ENCODE measurements around the gene POLR3GL. TPM values are rescaled to one million over a fixed set of nuclear protein-coding genes. Genes with fewer than 3 reads are reported as not detected.

Gene POLR3GL
- total RNA-seq, 1 experiment from 2014 or later: 9.9 TPM

GRCh38 chr1:145978854-145979745 is 14.6 kb downstream of the POLR3GL start:
- peaks cover 9% of the 10 kb centered on the region for H3K4me1 Mint-ChIP-seq (ENCODE audit: low read depth, unreplicated experiment)
- TSS peak; percentile 99 for BruUV-seq (replicated peaks)
- TF ChIP-seq CTCF (IDR thresholded peaks at IDR 0.05; ENCODE audit: unreplicated experiment): no peak
- peak; percentile 87 for DNase-seq
- no peaks in the 10 kb centered on the region for H3K27me3 Mint-ChIP-seq (ENCODE audit: unreplicated experiment)
- intact Hi-C loops (cut with micrococcal nuclease; ENCODE audit: unreplicated experiment): loop anchor here (1.0 kb wide), 1 partner anchor 28 kb away; no protein-coding TSS in a partner anchor
- H3K36me3 Mint-ChIP-seq (ENCODE audit: insufficient read depth, unreplicated experiment): peaks cover 9% of the 10 kb centered on the region
- H3K4me3 Mint-ChIP-seq (ENCODE audit: low read depth, unreplicated experiment): no peak overlapping the region
- CTCF ChIA-PET: interaction anchor here (0.5 to 4.6 kb wide), 18 partner anchors 9 to 120 kb away, joined by 3 to 32 read pairs (median 4); partner anchors contain the start of genes ANKRD34A, LIX1L, PIAS3 and POLR3GL
- H3K9me3 Mint-ChIP-seq (ENCODE audit: low read depth, unreplicated experiment): no peaks in the 10 kb centered on the region
- H3K27ac Mint-ChIP-seq (ENCODE audit: unreplicated experiment): no peak overlapping the region

- H3K4me3 Mint-ChIP-seq (ENCODE audit: low read depth, unreplicated experiment): no peak overlapping the region
- no peak overlapping the region for H3K27ac Mint-ChIP-seq (ENCODE audit: unreplicated experiment)
- peaks cover 9% of the 10 kb centered on the region for H3K4me1 Mint-ChIP-seq (ENCODE audit: low read depth, unreplicated experiment)
- CTCF ChIA-PET: interaction anchor here (0.6 to 4.6 kb wide), 18 partner anchors 8 to 120 kb away, joined by 3 to 32 read pairs (median 4); partner anchors contain the start of genes ANKRD34A, PIAS3, POLR3GL and RBM8A
- DNase-seq: no peak
- no peaks in the 10 kb centered on the region for H3K27me3 Mint-ChIP-seq (ENCODE audit: unreplicated experiment)
- no peaks in the 10 kb centered on the region for H3K9me3 Mint-ChIP-seq (ENCODE audit: low read depth, unreplicated experiment)
- H3K36me3 Mint-ChIP-seq (ENCODE audit: insufficient read depth, unreplicated experiment): peaks cover 9% of the 10 kb centered on the region
- TF ChIP-seq CTCF (IDR thresholded peaks at IDR 0.05; ENCODE audit: unreplicated experiment): no peak
- BruUV-seq (replicated peaks): TSS peak; percentile 85
- intact Hi-C loops (cut with micrococcal nuclease; ENCODE audit: unreplicated experiment): no loop called here
Measured at GRCh38 chr1:145979746-145980456, 15.4 kb downstream of the POLR3GL start.

DNA sequence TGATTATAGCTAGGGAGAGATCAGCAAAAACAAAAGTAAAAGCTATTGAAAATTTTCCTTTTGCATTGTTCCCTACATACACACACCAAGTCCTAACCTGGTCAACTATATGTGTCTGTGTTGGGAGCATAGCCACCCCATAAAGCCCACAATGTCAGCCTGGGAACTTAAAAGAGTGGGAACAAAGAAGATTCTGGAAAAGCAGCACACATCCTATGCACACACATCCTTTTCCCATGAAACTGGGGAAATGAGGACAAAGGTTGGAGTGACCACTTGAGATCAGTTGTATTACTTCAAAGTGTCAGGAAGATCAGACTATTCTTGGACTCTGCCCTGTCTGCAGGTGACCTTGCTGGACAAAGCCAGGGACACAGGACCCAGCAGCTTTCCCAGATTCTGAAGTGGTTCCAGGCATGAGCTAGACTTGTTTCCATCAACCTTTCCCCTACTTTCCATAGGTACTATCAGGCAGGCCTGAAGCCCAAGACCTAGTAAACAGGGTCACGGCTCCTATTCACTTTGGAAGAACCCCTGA is 16.0 kb downstream of the POLR3GL start:
- Mint-ChIP-seq H3K4me3 (ENCODE audit: low read depth, unreplicated experiment) (no peak overlapping the region), H3K9me3 (ENCODE audit: low read depth, unreplicated experiment) (no peaks in the 10 kb centered on the region), H3K36me3 (ENCODE audit: insufficient read depth, unreplicated experiment) (peaks cover 9% of the 10 kb centered on the region), H3K4me1 (ENCODE audit: low read depth, unreplicated experiment) (peaks cover 16% of the 10 kb centered on the region), H3K27ac (ENCODE audit: unreplicated experiment) (no peak overlapping the region), H3K27me3 (ENCODE audit: unreplicated experiment) (no peaks in the 10 kb centered on the region)
- intact Hi-C loops (cut with micrococcal nuclease; ENCODE audit: unreplicated experiment): no loop called here
- CTCF ChIA-PET: interaction anchor here (0.6 to 4.6 kb wide), 5 partner anchors 21 to 56 kb away, joined by 4 to 32 read pairs (median 11); no protein-coding TSS in a partner anchor
- DNase-seq: no peak
- no peak for TF ChIP-seq CTCF (IDR thresholded peaks at IDR 0.05; ENCODE audit: unreplicated experiment)
- no TSS peak for BruUV-seq (replicated peaks)

DNA sequence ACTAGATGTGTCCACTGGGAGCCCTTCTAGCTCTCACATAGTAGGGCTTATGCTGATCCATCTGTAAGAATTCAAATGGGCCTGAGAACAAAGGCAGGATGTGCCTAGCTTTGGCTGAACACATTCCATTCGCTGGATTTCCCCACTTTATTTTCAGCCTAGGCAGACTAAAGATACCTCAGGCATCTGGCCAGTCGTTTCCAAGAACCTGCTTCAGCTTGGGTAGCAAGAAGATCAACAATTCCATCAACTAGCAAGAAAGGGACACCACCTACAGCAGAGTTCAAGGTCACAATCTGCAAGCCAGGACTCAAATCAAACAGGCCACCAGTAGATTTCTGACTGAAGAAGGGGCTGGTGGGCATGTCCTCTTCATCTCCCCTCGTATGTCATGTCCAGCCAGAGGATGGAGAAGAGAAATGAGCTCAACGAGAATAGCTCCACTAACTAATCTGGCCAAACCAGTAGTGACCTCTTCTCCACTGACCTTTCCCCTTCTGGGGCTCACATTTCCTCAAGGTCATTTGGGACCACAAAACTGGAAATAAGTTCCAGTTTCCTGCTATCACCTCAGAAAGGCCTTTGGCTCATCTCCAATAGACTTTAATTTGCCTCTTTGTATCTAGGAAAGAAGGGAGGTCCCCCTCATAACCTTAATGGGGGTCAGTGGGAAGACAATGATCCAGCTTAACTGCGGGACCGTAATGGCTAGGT is 17.7 kb downstream of the POLR3GL start:
- Mint-ChIP-seq H3K4me1 (ENCODE audit: low read depth, unreplicated experiment) (peaks cover 23% of the 10 kb centered on the region), H3K36me3 (ENCODE audit: insufficient read depth, unreplicated experiment) (peaks cover 9% of the 10 kb centered on the region), H3K4me3 (ENCODE audit: low read depth, unreplicated experiment) (no peak overlapping the region), H3K9me3 (ENCODE audit: low read depth, unreplicated experiment) (no peaks in the 10 kb centered on the region), H3K27me3 (ENCODE audit: unreplicated experiment) (no peaks in the 10 kb centered on the region), H3K27ac (ENCODE audit: unreplicated experiment) (no peak overlapping the region)
- no peak for DNase-seq
- no peak for TF ChIP-seq CTCF (IDR thresholded peaks at IDR 0.05; ENCODE audit: unreplicated experiment)
- intact Hi-C loops (cut with micrococcal nuclease; ENCODE audit: unreplicated experiment): no loop called here
- CTCF ChIA-PET: interaction anchor here (0.6 kb wide), 1 partner anchor 1126 kb away, joined by 3 read pairs; no protein-coding TSS in a partner anchor
- no TSS peak for BruUV-seq (replicated peaks)
